Epithelial cell of esophagus (primary cell): ENCODE measurements around the gene TNFRSF8.

Experiments
- DNase-seq: peaks from one replicate; pipeline ENCODE4 v3.0.0; 2010; ENCODE audit warnings: low read depth
- H3K4me3 ChIP-seq: 2 replicates; pipeline ENCODE4 v1.5.1; 2011; ENCODE audit warnings: mild to moderate bottlenecking, low read length, control low read depth
- CTCF ChIP-seq: IDR thresholded peaks from 2 replicates; pipeline ENCODE4 v1.5.1; 2011; ENCODE audit warnings: low read depth, mild to moderate bottlenecking, low read length, control low read depth, inconsistent platforms; ENCODE audit not compliant: insufficient read depth; ENCODE audit errors: missing control alignments

The TNFRSF8 gene

GRCh38 chr1:12107718-12108117 lies 44.6 kb downstream of the TNFRSF8 start:
- no peak overlapping the region for H3K4me3 ChIP-seq
- no peak for DNase-seq
- no peak for TF ChIP-seq CTCF

- DNase-seq, result no peak
- TF ChIP-seq CTCF, result no peak
- H3K4me3 ChIP-seq, result no peak overlapping the region
Observed at GRCh38 chr1:12109901-12110300, 46.8 kb downstream of the TNFRSF8 start.

- DNase-seq, result no peak
- no peak for TF ChIP-seq CTCF
- H3K4me3 ChIP-seq, result no peak overlapping the region
Observed at GRCh38 chr1:12111741-12112140, 48.6 kb downstream of the TNFRSF8 start.

GRCh38 chr1:12112711-12113161 lies 49.6 kb downstream of the TNFRSF8 start:
- no peak for DNase-seq
- no peak overlapping the region for H3K4me3 ChIP-seq
- no peak for TF ChIP-seq CTCF

- no peak for DNase-seq
- H3K4me3 ChIP-seq, result no peak overlapping the region
- no peak for TF ChIP-seq CTCF
Observed at GRCh38 chr1:12113433-12114339, 50.6 kb downstream of the TNFRSF8 start.

- DNase-seq, result no peak
- H3K4me3 ChIP-seq, result no peak overlapping the region
- no peak for TF ChIP-seq CTCF
Observed at GRCh38 chr1:12114340-12114683, 51.2 kb downstream of the TNFRSF8 start.

GRCh38 chr1:12114916-12115315 lies 51.8 kb downstream of the TNFRSF8 start:
- DNase-seq, result no peak
- no peak overlapping the region for H3K4me3 ChIP-seq
- TF ChIP-seq CTCF, result no peak
